Left lung (tissue), 14 donors: ENCODE measurements around the gene FEV. TPM values are rescaled to one million over a fixed set of nuclear protein-coding genes. Genes with fewer than 3 reads are reported as not detected.

Experiments
- ATAC-seq: fragments of 200-7000 bp; cut with Tn5 transposase; one replicate; pipeline ENCODE4 v1.9.1; 2020; ENCODE audit warnings: moderate library complexity
- DNase-seq, 4 donors: peaks; one replicate each; pipeline ENCODE4 v3.0.0-alpha.2; 2013 to 2020
- H3K27ac ChIP-seq, 2 donors: fragments of 200-600 bp; sonication (generic) in 1 of 2; one replicate each; pipeline versions ENCODE4 v1.5.0 to v1.8.0; 2020 to 2021
- H3K27me3 ChIP-seq, 2 donors: fragments of 200-600 bp; sonication (generic) in 1 of 2; one replicate each; pipeline versions ENCODE4 v1.5.0 to v1.8.0; 2020 to 2021
- H3K36me3 ChIP-seq, 2 donors: fragments of 200-600 bp; sonication (generic) in 1 of 2; one replicate each; pipeline versions ENCODE4 v1.5.0 to v1.8.0; 2020 to 2021
- H3K4me1 ChIP-seq, 2 donors: fragments of 200-600 bp; one replicate each; pipeline ENCODE4 v1.8.0; 2021
- H3K4me3 ChIP-seq, 2 donors: fragments of 200-600 bp; sonication (generic) in 1 of 2; one replicate each; pipeline versions ENCODE4 v1.5.0 to v1.8.0; 2020 to 2021; ENCODE audit warnings: mild to moderate bottlenecking in 1 of 2
- H3K9me3 ChIP-seq, 2 donors: fragments of 200-600 bp; sonication (generic) in 1 of 2; one replicate each; pipeline versions ENCODE4 v1.5.0 to v1.8.0; 2020 to 2021
- CTCF ChIP-seq, 2 donors: fragments of 200-600 bp; sonication (generic) in 1 of 2; IDR thresholded peaks; one replicate each; pipeline versions ENCODE4 v1.5.0 to v1.8.0; 2021; ENCODE audit warnings: antibody characterized with exemption in 2 of 2
- intact Hi-C, 2 donors: fragments of 100-400 bp; cut with DNase I; formaldehyde crosslinking; loops; one replicate each; pipeline versions ENCODE4 v1.11.2 to v1.14.2; 2022
- long read RNA-seq, 12 donors: library from polyadenylated mRNA in 2 of 12; unstranded in 2 of 12; transcript quantifications; one replicate each; pipeline ENCODE4 v2.0.0 and lab custom pipeline, GENCODE V29; 2019 to 2026
- polyA plus RNA-seq, 6 donors: library from polyadenylated mRNA; unstranded; fragments of 120-200 nt; gene quantifications; one replicate each; pipeline ENCODE4 v1.2.1, GENCODE V29; 2013; ENCODE audit not compliant: insufficient read length in 6 of 6
- total RNA-seq, 2 donors: library from RNA; stranded (reverse); fragmentation: NEBNext Ultra II Directional; extraction: Animal tissue kit (Norgen Biotek cat#: 25700); gene quantifications; one replicate each; pipeline ENCODE4 v1.2.1, GENCODE V29; 2021
- donor health status: DM: no; HTN: yes; CAD: no.
- donor health status: DM: no; HTN: no; CAD: no.

FEV gene
- total RNA-seq, result not detected
- polyA plus RNA-seq, result not detected
- long read RNA-seq, donor 1, result 0 reads
- long read RNA-seq, donor 2, result 0 reads
- long read RNA-seq, donor 3, result 0 reads
- long read RNA-seq, donor 4, result 0 reads
- long read RNA-seq, donor 5, result 0 reads
- long read RNA-seq, donor 6, result 0 reads
- long read RNA-seq, donor 7, result 0 reads
- long read RNA-seq, donor 8, result 0 reads
- long read RNA-seq, donor 9, result 0 reads
- long read RNA-seq, donor 10, result 0 reads
- long read RNA-seq, donor 11, result 0 reads
- long read RNA-seq, donor 12, result 0 reads

GRCh38 chr2:218985021-218985324 is at the start of gene FEV:
Gene FEV, minus strand, starts transcription at chr2:218985184. Its CDS starts 109 bp downstream, at chr2:218985075.
- no peak for TF ChIP-seq CTCF (IDR thresholded peaks at IDR 0.05)
- intact Hi-C loops, result no loop called here
- H3K4me3 ChIP-seq, result no peak within 1 kb of the TSS
- peaks cover 94 to 100% of the 10 kb centered on the region in 2 donors for H3K27me3 ChIP-seq
- DNase-seq (no peak), ATAC-seq (no peak)
- no peaks in the 10 kb centered on the region for H3K36me3 ChIP-seq
- peaks cover 13 to 43% of the 10 kb centered on the region in 2 donors for H3K4me1 ChIP-seq
- no peak within 1 kb of the TSS for H3K27ac ChIP-seq
- no peaks in the 10 kb centered on the region for H3K9me3 ChIP-seq

- Histone ChIP-seq H3K4me1 (no peaks in the 10 kb centered on the region), H3K36me3 (no peaks in the 10 kb centered on the region), H3K27me3 (peaks cover 6 to 74% of the 10 kb centered on the region in 2 donors), H3K9me3 (no peaks in the 10 kb centered on the region), H3K27ac (no peak overlapping the region), H3K4me3 (no peak overlapping the region)
- intact Hi-C loops, result no loop called here
- DNase-seq, result no peak
- no peak for ATAC-seq
- TF ChIP-seq CTCF (IDR thresholded peaks at IDR 0.05), result no peak
Measured at GRCh38 chr2:219032051-219032745, 47.2 kb upstream of the FEV start.

- no peak overlapping the region for H3K4me3 ChIP-seq
- no peaks in the 10 kb centered on the region for H3K36me3 ChIP-seq
- peaks cover 6 to 66% of the 10 kb centered on the region in 2 donors for H3K27me3 ChIP-seq
- DNase-seq (no peak), ATAC-seq (no peak)
- H3K4me1 ChIP-seq, result no peaks in the 10 kb centered on the region
- TF ChIP-seq CTCF (IDR thresholded peaks at IDR 0.05), result no peak
- H3K9me3 ChIP-seq, result no peaks in the 10 kb centered on the region
- no peak overlapping the region for H3K27ac ChIP-seq
- intact Hi-C loops, result no loop called here
Measured at GRCh38 chr2:219031005-219031738, 46.2 kb upstream of the FEV start.

- Histone ChIP-seq H3K36me3 (no peaks in the 10 kb centered on the region), H3K4me3 (no peak overlapping the region), H3K27me3 (peaks cover 6 to 62% of the 10 kb centered on the region in 2 donors), H3K4me1 (no peaks in the 10 kb centered on the region), H3K27ac (no peak overlapping the region), H3K9me3 (no peaks in the 10 kb centered on the region)
- DNase-seq (no peak), ATAC-seq (no peak)
- TF ChIP-seq CTCF (IDR thresholded peaks at IDR 0.05), result no peak
- intact Hi-C loops, result no loop called here
Measured at GRCh38 chr2:219030177-219030940, 45.4 kb upstream of the FEV start.
